ENCODE data around the gene TMTC1.

Gene TMTC1

GRCh38 chr12:29574500-29574899, 209.2 kb downstream of the TMTC1 start:
- no peak overlapping the region for H3K4me3 ChIP-seq (ENCODE audit: low read depth, low read length)
- no peak for DNase-seq (ENCODE audit: low read depth)
- no peak for TF ChIP-seq CTCF (conservative IDR thresholded peaks at IDR 0.05; ENCODE audit: low read depth, low read length)

GRCh38 chr12:29572938-29573337, 210.8 kb downstream of the TMTC1 start:
- DNase-seq (ENCODE audit: low read depth): peak; percentile 57
- no peak overlapping the region for H3K4me3 ChIP-seq (ENCODE audit: low read depth, low read length)
- no peak for TF ChIP-seq CTCF (conservative IDR thresholded peaks at IDR 0.05; ENCODE audit: low read depth, low read length)

DNA sequence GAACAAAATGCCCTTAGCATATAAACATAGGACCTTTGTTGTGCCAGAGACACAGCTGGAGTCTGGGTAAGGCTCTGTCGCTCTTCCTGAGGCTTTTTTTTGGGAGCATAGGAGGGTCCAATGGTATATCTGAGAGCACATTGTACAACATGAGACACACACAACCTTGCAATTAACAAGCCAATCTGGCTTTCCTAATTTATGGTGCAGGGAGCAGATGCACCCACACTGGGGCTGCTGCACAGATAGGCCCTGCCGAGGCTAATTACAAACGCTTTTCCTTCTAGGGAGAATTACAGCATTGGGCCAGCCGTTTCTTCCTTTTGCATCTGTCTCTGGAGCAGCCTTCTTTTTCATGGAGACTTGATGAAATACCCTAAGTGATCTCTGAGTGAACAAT, 211.3 kb downstream of the TMTC1 start:
- no peak for TF ChIP-seq CTCF (conservative IDR thresholded peaks at IDR 0.05; ENCODE audit: low read depth, low read length)
- no peak overlapping the region for H3K4me3 ChIP-seq (ENCODE audit: low read depth, low read length)
- no peak for DNase-seq (ENCODE audit: low read depth)

GRCh38 chr12:29569132-29569757, 214.5 kb downstream of the TMTC1 start:
- DNase-seq (ENCODE audit: low read depth): peak; percentile 73
- H3K4me3 ChIP-seq (ENCODE audit: low read depth, low read length): no peak overlapping the region
- no peak for TF ChIP-seq CTCF (conservative IDR thresholded peaks at IDR 0.05; ENCODE audit: low read depth, low read length)

DNA sequence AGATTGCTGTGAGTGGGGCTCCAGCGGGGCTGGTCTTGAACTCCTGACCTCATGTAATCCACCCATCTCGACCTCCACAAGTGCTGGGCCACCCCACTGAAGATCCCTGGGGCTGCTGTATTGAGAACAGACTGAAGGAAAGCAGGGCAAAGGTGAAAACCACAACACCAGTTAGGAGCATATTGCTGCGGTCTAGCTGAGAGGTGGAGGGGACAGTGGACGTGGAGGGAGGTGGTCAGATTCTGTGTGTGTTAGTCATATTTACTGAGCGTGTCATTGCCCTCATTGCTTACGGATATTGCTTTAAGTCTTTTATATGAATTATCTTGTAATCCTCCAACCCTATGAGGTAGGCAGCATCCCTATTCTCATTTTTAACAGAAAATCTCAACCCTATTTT, 217.3 kb downstream of the TMTC1 start:
- peak; percentile 91 for DNase-seq (ENCODE audit: low read depth)
- H3K4me3 ChIP-seq (ENCODE audit: low read depth, low read length): no peak overlapping the region
- TF ChIP-seq CTCF (conservative IDR thresholded peaks at IDR 0.05; ENCODE audit: low read depth, low read length): no peak

DNA sequence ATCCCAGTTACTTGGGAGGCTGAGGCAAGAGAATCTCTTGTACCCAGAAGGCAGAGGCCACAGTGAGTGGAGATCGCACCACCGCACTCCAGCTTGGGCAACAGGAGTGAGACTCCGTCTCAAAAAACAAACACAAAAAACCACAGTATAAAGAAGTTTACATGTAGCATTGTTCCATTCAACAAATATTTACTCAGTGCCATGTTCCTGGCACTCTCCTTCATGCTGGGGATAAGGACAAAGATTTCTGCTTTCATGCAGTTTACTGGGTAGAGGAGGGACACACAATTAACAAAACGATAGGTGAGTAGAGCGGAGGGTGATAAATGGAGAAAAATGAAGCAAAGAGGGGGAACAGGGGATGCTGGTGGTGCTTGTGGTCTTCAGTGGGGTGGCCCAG, 218.0 kb downstream of the TMTC1 start:
- no peak overlapping the region for H3K4me3 ChIP-seq (ENCODE audit: low read depth, low read length)
- no peak for DNase-seq (ENCODE audit: low read depth)
- TF ChIP-seq CTCF (conservative IDR thresholded peaks at IDR 0.05; ENCODE audit: low read depth, low read length): no peak

- no peak for TF ChIP-seq CTCF (conservative IDR thresholded peaks at IDR 0.05; ENCODE audit: low read depth, low read length)
- no peak for DNase-seq (ENCODE audit: low read depth)
- H3K4me3 ChIP-seq (ENCODE audit: low read depth, low read length): no peak overlapping the region
Measured at GRCh38 chr12:29564925-29565324, 218.8 kb downstream of the TMTC1 start.
